ENCODE measurements around the gene HAAO.

Gene HAAO

GRCh38 chr2:42830922-42831574, 38.7 kb upstream of the HAAO start:
- peaks cover 11% of the 10 kb centered on the region for H3K4me1 ChIP-seq (ENCODE audit: low read length)
- no peaks in the 10 kb centered on the region for H3K9me3 ChIP-seq (ENCODE audit: insufficient read depth, low read length)
- 0 out of 2 replicates have a peak, but pooled peaks cover 5% of the 10 kb centered on the region for H3K27me3 ChIP-seq (ENCODE audit: low read depth, low read length)
- no peak overlapping the region for H3K4me2 ChIP-seq (ENCODE audit: low read length)
- H3K36me3 ChIP-seq (replicated peaks; ENCODE audit: low read depth, low read length): no peaks in the 10 kb centered on the region
- no peak overlapping the region for H3K4me3 ChIP-seq (ENCODE audit: low read length)
- no peaks in the 10 kb centered on the region for H4K20me1 ChIP-seq (ENCODE audit: insufficient read depth, low read length)
- H2AFZ ChIP-seq (ENCODE audit: low read depth, low read length): no peak overlapping the region
- no peak for TF ChIP-seq EZH2phosphoT487 (IDR thresholded peaks at IDR 0.05; ENCODE audit: low read depth)
- TF ChIP-seq, protein P1, sequence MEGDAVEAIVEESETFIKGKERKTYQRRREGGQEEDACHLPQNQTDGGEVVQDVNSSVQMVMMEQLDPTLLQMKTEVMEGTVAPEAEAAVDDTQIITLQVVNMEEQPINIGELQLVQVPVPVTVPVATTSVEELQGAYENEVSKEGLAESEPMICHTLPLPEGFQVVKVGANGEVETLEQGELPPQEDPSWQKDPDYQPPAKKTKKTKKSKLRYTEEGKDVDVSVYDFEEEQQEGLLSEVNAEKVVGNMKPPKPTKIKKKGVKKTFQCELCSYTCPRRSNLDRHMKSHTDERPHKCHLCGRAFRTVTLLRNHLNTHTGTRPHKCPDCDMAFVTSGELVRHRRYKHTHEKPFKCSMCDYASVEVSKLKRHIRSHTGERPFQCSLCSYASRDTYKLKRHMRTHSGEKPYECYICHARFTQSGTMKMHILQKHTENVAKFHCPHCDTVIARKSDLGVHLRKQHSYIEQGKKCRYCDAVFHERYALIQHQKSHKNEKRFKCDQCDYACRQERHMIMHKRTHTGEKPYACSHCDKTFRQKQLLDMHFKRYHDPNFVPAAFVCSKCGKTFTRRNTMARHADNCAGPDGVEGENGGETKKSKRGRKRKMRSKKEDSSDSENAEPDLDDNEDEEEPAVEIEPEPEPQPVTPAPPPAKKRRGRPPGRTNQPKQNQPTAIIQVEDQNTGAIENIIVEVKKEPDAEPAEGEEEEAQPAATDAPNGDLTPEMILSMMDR (IDR thresholded peaks at IDR 0.05; ENCODE audit: low read depth, low read length): no peak
- H3K9ac ChIP-seq (ENCODE audit: low read length): no peak overlapping the region
- H3K79me2 ChIP-seq (ENCODE audit: low read length): no peaks in the 10 kb centered on the region
- no peak overlapping the region for H3K27ac ChIP-seq (ENCODE audit: low read length)

GRCh38 chr2:42829671-42830440, 37.5 kb upstream of the HAAO start:
- H3K27ac ChIP-seq (ENCODE audit: low read length): no peak overlapping the region
- H3K4me1 ChIP-seq (ENCODE audit: low read length): peaks cover 11% of the 10 kb centered on the region
- H3K79me2 ChIP-seq (ENCODE audit: low read length): no peaks in the 10 kb centered on the region
- H3K27me3 ChIP-seq (ENCODE audit: low read depth, low read length): 0 out of 2 replicates have a peak, but pooled peaks cover 5% of the 10 kb centered on the region
- no peaks in the 10 kb centered on the region for H3K36me3 ChIP-seq (replicated peaks; ENCODE audit: low read depth, low read length)
- H2AFZ ChIP-seq (ENCODE audit: low read depth, low read length): no peak overlapping the region
- H3K4me3 ChIP-seq (ENCODE audit: low read length): no peak overlapping the region
- no peak for TF ChIP-seq EZH2phosphoT487 (IDR thresholded peaks at IDR 0.05; ENCODE audit: low read depth)
- TF ChIP-seq, protein P1 (IDR thresholded peaks at IDR 0.05; ENCODE audit: low read depth, low read length): no peak
- no peaks in the 10 kb centered on the region for H4K20me1 ChIP-seq (ENCODE audit: insufficient read depth, low read length)
- no peak overlapping the region for H3K9ac ChIP-seq (ENCODE audit: low read length)
- H3K9me3 ChIP-seq (ENCODE audit: insufficient read depth, low read length): no peaks in the 10 kb centered on the region
- H3K4me2 ChIP-seq (ENCODE audit: low read length): no peak overlapping the region

GRCh38 chr2:42828487-42829425, 36.4 kb upstream of the HAAO start:
- Histone ChIP-seq H2AFZ (ENCODE audit: low read depth, low read length) (peak overlapping the region; percentile 82; the same call in 1 of the 2 replicates), H3K9ac (ENCODE audit: low read length) (no peak overlapping the region), H3K79me2 (ENCODE audit: low read length) (no peaks in the 10 kb centered on the region), H3K9me3 (ENCODE audit: insufficient read depth, low read length) (no peaks in the 10 kb centered on the region), H3K4me1 (ENCODE audit: low read length) (peaks cover 11% of the 10 kb centered on the region), H3K4me3 (ENCODE audit: low read length) (peak overlapping the region; percentile 78), H3K27me3 (ENCODE audit: low read depth, low read length) (0 out of 2 replicates have a peak, but pooled peaks cover 5% of the 10 kb centered on the region), H3K4me2 (ENCODE audit: low read length) (peak overlapping the region; percentile 95), H3K36me3 (replicated peaks; ENCODE audit: low read depth, low read length) (no peaks in the 10 kb centered on the region), H4K20me1 (ENCODE audit: insufficient read depth, low read length) (no peaks in the 10 kb centered on the region), H3K27ac (ENCODE audit: low read length) (no peak overlapping the region)
- TF ChIP-seq, protein P1 (IDR thresholded peaks at IDR 0.05; ENCODE audit: low read depth, low read length): peak; percentile 90
- TF ChIP-seq EZH2phosphoT487 (IDR thresholded peaks at IDR 0.05; ENCODE audit: low read depth): no peak
